Anterior cingulate cortex (tissue), 58 donors: ENCODE measurements around the gene AMPD2.

Experiments used
- DNase-seq, 58 donors: peaks; one replicate each; lab custom pipeline; 2025; lab: John Stamatoyannopoulos, UW

AMPD2 gene

DNA sequence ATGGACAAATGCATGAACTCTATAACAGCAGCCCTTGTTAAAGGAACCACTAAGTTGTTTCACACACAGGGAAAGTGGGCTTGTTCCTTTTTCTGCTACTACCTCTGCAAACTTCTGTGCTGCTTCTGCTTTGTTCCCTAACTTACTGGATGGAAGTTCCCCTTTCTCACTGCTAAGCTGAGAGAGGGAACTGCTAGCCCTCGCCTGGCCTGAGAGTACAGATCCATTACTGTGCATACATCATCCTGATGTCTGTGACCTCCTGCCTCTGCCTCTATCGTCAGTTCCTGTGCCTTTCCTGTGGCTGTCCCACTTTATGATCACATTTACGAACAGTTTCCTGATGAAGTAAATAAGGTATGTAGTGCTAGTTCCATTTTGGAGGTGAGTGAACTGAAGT is 3.8 kb upstream of the AMPD2 start:
- peak in 2 of 58 donors; percentile 47 to 54 for DNase-seq

DNA sequence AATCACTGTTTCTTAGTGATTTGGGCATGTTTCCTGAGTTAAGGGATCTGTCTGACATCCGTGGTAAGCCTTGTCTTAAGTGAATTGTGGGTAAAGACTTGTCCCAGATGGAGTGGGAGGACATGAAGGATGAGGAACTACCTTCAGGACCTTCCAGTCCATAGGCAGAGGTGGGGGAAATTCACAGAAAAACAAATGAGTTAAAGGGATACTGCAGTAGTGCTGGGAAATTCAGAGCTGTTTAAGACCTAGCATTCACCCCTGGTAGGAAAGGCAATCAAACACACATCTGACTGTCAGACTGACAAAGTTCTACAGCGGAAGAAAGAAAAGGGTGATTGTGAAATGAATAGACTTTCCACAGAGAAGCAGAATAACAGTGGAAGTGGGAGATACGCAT is 3.2 kb upstream of the AMPD2 start:
- DNase-seq = no peak

DNA sequence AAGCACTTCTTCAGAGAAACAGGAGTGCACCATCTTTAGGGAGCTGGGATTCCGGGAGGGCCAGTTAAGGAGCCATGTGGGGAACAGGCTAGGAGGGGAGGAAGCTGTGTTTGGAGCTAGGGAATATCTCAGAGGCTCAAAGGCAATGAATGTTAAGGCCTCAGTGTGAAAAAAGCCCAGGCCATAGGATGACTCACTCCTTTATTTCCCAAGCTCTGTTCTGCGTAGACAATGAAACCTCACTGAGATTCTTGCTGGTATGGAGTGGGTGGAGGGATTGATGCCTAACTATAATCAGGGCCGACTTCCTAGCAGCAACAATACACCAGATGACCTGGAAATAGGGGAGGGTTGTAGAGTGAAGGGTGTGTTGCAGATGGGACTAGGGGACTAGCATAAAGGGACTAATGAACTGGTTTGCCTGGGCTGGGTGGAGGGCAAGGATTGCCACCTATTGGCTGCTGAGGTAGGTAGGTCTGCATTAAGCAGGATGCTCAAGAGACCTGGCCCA is 2.3 kb upstream of the AMPD2 start:
- no peak for DNase-seq

DNA sequence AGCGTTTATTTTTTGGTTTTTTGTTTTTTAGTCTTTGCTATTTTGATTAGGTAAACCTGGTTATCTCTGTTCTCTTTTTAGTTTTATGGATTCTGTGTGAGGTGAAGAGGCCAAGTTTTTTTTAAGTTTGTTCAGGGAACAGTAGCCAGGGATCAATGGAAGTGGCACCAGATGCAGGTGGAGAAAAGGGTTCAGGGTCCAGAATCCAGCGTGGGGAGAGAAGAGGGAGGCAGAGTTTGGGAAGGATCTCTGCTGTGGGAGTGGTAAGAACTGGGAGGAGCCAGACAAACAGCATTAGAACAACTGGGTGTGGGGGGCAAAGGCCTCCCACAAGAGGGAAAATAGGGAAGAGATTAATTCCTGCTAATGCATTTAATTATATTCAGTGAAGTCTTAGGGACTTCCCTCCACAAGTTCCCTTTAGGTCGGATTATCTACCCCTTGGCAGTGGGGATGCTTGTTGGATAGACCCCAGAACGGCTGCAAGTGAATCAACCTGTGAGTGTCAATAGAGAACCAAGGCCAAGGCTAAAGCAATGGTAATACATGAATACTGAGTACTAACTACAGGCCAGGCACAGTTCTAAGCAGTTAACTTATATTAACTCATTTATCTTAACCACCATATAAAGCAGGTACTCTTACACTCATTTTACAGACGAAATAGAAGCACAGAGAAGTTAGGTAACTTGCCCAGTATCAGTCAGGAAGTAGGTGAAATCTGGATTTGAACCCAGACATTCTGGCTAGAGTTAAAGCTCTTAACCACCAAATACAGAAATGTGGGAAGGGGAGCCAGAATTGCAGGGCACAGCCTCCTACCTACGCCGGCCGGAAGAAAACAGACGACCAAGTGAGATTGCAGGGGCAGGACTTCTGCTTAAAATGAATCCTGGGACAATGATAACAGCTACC is 719 bp upstream of the AMPD2 start:
- no peak for DNase-seq

DNA sequence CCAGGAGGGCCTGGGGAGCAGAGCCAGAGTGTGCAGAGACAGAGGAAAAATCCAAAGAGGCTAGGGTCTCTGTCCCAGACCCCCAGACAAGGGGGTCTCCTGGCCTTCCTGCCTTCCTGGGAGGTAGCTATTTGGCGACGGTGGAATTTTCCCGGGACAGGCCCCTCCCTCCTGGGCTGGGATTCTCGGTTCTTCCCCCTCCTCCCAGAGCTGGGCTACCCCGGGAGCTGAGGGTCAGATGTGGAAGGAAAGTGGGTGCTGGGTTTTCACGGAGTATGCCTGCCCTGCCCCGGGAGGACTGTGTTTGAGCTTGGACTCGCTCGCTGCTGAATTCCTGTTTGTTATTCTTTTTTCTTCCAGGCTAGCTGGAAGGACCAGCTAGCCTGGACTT is 759 bp downstream of the AMPD2 start:
- peak in 9 of 58 donors; percentile 40 to 72 (median 54) for DNase-seq

DNA sequence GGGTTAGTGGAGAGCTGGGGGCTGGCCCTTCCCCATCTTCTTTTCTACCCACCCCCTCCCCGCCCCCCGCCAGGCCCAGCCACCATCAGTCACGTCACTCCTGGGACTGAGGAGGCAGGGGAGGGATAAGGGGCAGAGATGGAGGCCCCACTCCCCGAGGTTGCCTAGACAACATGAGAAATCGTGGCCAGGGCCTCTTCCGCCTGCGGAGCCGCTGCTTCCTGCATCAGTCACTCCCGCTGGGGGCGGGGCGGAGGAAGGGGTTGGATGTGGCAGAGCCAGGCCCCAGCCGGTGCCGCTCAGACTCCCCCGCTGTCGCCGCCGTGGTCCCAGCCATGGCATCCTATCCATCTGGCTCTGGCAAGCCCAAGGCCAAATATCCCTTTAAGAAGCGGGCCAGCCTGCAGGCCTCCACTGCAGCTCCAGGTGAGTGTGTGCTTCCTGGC is 1.2 kb downstream of the AMPD2 start:
- peak; percentile 46 to 95 (median 84) for DNase-seq

DNA sequence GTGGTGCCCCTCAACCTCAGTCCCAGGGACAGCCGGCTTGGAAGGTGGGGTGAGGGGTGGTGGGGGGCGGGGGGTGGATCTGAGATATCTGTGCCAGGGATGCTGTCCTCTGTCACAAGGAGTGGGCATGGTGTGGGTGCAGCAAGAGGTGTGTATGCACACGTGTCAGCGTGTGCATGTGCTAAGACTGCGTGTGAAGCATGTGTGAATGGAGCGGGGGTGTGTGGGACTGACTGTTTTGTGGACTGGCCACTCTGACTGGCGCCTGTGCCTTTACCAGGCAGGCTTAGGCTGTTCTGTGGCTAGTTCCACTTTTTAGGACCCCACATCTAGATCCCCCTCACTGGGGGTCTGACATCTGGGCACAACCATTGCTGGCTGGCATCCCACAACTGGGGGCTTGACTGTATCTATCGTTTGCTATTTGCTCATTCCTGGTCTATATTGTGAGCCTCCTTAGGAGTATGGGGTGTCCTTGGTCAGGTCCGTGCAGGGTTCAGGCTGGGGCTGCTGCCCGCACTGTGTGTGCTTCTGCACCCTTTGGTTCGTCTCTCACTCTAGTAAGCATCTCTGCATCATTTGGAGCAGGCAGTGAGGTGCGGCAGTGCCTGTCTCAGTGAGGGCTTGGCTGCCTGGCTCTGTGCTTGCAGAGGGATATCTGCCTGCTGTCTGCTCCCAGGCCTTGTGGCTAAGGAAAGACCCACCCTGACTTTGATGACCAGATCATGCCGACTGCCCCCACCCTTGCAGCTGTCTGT is 1.9 kb downstream of the AMPD2 start:
- peak in 6 of 58 donors; percentile 33 to 52 (median 44) for DNase-seq

DNA sequence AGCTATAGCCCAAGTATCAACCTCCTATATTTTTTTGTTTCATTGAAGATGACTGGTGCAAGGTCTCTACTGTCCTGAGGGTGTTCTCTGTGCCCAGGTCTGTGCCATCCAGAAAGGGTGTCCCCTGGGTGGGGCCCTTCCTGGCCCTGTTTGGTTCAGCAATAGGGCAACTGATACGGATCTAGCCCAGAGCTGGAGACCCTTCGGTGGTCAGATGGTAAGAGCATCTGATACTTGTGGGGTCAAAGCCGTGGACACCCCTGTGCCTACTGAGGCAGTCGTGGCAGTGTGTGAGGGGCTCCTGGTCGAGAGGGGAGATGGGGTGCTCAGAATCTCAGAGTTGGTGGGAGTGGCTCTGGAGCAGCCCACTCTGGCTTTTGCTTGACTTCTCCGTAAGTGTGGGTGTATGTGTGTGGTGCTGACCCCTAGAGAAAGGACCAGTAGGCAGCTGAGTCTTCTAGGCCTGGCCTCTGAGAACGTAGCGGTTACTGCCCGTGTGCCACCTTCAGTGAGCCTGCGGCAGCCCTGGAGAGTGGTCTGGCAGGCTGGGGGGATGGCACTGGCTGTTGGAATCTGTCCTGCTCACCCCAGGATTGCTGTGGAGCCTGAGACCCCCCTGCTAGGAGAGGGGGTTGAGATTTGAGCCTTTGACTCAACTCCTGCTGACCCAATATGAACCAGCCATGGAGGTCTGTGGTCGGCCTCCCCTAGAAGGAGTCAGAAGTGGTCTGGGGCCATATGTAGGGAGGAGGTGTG is 2.7 kb downstream of the AMPD2 start:
- DNase-seq = no peak

DNA sequence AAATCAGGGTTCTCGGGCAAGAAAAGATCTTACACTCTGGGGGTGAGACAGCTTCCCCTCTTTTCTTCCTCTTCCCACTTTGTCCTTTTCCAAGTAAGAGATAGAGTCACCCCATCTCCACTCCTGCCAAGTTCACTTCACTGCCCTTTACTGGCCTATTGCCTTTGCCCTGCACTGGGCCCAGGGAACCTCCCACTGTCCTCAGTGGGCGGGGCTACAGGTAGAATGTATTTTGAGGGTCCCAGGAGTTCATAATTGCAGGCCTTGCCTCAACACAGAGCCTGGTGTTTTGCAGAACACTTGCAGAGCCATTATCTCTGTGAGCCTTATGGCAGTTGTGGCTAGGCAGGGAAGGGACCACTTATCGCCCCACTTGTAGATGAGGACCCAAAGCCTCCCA is 3.3 kb downstream of the AMPD2 start:
- no peak for DNase-seq

DNA sequence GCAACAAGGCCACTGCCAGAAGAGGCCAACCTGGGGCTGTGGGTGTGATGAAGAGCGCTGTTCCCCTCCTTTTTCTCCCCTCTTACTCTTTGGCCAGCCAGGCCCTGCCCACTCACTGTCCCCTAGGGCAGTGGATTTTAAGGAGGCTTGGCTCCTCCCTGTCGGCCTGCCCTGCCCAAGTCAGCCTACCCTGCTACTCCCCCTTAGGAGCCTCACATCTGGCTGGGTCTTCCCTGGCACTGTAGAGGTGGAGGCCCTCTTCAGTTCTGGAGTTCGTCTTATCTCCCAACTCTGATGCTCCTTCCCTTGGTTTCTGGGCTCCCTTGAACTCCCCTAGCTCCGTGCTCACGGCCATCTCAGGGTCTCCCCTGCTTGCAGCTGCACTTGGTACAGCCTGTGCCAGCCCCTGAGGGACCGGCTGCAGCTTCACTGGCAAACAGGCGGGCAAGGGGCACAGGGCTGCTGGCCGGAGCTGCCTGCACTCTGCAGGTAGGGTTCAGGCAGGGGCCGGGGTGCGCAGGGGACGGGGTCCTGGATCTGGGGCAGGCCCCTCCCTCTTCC is 4.0 kb downstream of the AMPD2 start:
- DNase-seq = peak in 20 of 58 donors; percentile 20 to 66 (median 44)

DNA sequence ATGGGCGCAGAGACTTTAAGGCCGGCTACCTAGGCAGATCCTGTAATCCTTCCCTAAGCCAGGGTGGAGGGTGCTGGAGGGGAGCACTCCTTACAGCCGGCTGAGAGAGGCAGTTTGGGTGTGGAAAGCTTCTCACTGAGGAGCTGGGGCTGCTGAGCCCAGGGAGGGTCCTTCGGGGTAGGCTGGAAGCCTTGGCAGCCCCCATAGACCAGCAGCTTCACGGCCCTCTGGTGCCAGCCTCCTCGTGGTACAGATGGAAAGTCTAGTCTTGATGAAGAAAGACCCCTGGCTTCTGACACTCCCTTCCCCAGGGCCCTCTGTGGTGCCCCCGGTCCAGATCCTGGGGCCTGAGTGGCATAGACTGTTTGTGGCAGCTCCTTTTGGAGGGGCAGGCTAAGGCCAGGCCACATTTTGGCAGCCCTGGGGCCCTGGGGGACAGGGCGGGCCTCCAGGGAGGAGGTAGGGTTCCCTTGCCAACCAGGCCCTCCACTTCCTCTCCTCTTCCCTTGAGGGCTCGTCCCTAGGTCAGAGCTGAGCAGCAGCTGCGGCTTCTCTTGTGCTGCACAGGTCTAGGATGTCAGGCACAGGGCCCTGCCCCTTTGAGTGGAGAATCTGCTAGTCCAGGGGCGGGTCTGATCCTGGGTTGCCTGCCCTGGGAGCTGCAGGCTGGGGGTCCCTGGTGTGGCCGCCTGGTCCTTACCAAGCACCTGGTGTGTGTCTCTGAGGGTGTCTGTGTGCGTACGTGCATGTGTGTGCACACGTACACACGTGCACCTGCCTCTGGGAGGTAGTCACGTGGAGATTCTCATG is 4.8 kb downstream of the AMPD2 start:
- DNase-seq = no peak

DNA sequence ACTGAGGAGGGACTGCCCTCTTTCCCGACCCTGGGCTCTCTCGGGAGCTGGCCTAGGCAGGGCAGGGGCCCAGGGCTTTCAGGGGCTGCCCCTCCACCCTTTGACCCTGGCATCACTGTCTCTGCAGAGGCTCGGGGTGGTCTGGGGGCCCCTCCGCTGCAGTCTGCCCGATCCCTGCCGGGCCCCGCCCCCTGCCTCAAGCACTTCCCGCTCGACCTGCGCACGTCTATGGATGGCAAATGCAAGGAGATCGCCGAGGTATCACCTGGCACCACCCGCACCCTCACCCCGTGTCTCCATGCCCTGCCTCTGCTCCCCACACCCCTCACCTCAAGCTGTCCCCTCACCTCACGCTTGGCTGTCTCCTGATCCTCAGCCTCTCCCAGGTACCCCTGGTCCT is 5.5 kb downstream of the AMPD2 start:
- no peak for DNase-seq

DNA sequence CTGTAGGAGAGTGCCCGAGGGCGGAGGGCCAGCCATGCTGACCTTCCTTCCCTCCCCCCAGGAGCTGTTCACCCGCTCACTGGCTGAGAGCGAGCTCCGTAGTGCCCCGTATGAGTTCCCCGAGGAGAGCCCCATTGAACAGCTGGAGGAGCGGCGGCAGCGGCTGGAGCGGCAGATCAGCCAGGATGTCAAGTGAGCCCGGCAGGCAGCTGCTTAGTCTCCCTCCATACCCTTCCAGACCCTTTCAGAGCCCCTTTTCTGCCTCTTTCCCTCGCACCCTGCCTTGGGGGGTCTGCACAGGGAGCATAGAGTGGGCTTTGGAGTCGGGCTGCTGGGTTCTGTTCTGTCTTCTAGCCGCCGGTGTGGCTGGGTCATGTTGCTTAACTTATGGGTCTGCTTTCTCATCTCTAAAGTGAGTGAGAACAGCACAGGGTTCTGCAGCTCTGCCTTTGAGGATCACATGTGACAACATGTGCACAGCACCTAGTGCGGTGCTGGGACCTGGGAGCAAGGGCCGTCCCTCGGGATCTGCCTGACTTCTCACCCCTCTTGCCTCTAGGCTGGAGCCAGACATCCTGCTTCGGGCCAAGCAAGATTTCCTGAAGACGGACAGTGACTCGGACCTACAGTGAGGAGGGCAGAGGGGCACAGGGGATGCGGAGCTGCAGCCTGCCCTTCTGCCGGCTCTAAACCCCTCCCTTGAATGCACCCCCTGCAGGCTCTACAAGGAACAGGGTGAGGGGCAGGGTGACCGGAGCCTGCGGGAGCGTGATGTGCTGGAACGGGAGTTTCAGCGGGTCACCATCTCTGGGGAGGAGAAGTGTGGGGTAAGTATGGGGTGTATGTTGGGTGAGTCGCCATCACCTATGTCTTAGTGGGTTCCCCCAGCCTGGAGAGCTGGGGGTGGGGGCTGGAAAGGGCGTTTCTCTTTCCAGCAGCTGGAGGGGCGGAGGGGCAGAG is 6.2 kb downstream of the AMPD2 start:
- no peak for DNase-seq

DNA sequence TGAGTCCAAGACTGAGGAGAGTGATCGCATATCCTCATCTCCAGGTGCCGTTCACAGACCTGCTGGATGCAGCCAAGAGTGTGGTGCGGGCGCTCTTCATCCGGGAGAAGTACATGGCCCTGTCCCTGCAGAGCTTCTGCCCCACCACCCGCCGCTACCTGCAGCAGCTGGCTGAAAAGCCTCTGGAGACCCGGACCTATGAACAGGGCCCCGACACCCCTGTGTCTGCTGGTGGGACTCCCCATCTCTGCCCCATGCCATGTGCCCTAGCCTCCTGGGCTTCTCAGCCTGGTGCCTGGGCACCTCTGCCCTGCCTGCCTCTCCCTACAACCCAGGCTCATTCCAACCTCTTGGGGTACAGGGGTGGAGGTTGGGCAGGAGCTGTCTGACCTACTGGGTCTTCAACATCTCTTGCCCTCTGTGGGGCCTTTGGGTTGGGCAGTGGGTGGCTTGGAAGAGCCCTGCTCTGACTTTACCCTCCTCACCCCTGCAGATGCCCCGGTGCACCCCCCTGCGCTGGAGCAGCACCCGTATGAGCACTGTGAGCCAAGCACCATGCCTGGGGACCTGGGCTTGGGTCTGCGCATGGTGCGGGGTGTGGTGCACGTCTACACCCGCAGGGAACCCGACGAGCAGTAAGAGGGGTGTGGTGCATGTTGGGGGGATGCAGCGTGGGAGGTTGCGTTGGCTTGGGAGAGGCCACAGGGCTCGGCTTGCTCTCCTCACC is 7.2 kb downstream of the AMPD2 start:
- no peak for DNase-seq

DNA sequence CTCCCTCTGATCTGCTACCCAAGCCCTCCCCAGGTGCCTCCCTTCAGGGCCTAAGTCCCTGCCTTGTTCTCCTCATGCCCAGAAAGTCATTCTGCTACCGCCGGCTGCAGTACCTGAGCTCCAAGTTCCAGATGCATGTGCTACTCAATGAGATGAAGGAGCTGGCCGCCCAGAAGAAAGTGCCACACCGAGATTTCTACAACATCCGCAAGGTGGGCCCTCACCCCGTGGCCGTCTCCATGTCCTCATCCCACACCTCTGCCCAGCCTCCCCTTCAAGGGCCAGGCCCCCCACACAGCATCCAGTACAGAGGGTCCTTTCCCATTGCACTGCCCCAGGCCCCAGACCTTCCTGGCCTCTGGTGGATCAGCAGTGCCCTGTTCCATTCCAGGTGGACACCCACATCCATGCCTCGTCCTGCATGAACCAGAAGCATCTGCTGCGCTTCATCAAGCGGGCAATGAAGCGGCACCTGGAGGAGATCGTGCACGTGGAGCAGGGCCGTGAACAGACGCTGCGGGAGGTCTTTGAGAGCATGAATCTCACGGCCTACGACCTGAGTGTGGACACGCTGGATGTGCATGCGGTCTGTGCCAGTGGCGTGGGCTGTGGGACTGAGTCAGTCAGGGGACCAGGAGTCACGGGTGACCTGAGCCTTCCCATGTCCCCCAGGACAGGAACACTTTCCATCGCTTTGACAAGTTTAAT is 8.2 kb downstream of the AMPD2 start:
- no peak for DNase-seq

DNA sequence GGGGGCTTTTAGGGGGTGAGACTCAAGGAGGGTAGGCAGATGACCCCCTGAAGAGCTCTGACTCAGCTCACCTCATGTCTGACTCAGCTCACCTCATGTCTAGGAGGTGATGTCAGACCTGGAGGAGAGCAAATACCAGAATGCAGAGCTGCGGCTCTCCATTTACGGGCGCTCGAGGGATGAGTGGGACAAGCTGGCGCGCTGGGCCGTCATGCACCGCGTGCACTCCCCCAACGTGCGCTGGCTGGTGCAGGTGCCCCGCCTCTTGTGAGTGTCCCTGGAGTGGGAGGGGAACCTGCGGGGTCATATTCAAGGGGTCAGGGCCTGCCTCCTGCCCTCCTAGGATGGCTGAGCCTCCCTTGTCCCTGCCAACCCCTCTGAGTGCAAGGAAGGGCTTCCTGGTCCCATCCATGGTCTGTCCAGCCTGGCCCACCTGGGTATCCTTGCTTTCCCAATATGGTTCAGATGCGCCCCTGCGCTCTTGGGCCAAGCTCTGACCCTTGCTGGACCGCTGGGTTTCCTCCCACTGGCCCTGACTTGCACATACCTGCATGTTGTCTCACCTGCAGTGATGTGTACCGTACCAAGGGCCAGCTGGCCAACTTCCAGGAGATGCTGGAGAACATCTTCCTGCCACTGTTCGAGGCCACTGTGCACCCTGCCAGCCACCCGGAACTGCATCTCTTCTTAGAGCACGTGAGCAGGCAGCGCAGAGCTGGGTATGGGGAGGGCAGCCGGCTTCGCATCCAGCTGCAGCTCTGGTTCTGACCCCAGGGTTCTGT is 9.1 kb downstream of the AMPD2 start:
- peak in 1 of 58 donors; percentile 43 for DNase-seq
